Islet precursor cell (in vitro differentiated cells): ENCODE results near the gene PTCRA.
"Not testable (repeated sequence)": the region's sequence is repeated elsewhere in the genome, so short reads cannot be mapped to it uniquely, and the experiment has no call there.

Experiments
- DNase-seq: peaks from one replicate; pipeline ENCODE4 v3.0.0-alpha.2; 2018

Gene PTCRA

DNA sequence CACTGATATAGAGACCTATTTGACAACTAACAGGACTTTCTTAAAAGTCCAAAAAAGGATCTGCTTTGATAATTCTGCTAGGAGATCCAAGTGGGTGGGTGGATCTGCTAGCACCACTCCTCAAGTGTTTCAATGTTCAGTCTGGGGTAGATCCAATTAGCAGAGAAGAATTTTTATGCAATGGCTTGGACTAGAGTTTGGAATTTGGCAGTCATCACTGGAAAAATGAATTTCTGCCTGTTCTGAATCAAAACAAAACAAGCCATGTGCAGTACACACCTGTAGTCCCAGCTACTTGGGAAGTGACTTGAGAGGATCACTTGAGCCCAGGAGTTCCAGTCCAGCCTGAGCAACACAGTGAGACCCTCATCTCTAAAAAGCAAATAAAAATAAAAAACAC lies 32.1 kb downstream of the PTCRA start:
- no peak for DNase-seq

DNA sequence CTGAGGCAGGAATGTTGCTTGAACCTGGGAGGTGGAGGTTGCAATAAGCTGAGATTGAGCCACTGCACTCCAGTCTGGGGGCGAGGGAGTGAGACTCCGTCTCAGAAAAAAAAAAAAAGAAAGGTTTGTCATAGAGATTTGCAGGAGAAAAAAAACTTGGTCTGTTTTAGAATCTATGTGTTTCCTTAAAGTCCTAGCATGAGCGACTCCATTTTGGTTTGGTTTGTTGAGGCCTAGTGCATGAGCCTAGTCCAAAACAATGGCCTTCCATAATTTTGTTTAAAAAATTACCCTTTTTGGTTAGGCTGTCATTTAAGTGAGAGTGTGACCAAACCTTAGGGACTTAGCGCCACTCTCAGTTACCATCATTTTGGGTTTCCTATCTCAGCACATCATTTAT lies 36.5 kb downstream of the PTCRA start:
- DNase-seq: no peak

DNA sequence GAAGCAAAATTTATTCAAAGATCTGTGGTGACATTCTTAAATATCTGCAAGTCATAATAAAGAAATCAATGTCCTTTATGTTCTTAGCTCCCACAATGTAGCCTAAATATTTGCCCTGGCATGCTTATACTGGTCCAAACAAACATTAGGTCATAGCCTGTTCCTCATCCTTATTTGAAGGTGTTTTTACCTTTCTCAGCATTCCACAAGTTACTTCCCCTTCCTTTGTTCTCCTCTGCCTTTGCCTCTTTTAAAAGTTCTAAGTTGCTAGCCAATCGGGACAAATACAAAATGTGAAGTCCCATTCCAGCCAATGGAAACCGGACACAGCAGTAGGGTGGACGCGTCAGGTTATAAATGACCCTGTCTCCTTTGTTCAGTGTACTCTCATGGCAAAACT lies 38.6 kb downstream of the PTCRA start:
- DNase-seq: not testable (repeated sequence)

DNA sequence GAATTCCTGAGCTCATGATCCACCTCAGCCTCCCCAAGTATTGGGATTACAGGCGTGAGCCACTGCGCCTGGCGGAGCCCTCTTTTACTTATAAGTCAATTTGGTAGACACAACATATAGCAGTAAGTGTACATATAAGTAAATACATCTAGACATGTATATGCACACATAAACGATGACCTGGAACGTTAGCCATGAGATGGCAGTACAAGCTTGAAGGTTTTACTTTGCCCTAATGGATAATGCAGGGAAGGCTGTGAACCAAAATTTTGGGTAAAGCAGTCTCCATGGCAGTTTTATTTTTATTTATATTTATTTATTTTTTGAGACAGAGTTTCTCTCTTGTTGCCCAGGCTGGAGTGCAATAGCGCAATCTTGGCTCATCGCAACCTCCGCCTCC lies 42.3 kb downstream of the PTCRA start:
- no peak for DNase-seq

DNA sequence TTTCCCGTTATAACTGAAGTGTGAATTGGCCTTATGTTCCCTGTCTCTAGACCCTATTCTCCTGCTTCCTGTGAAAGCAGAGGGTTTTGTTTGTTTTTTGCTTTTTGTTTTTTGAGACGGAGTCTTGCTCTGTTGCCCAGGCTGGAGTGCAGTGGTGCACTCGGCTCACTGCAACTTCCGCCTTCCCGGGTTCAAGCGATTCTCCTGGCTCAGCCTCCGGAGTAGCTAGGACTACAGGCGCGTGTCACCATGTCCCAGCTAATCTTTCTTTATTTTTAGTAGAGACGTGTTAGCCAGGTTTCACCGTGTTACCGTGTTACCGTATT lies 44.0 kb downstream of the PTCRA start:
- DNase-seq: no peak

DNA sequence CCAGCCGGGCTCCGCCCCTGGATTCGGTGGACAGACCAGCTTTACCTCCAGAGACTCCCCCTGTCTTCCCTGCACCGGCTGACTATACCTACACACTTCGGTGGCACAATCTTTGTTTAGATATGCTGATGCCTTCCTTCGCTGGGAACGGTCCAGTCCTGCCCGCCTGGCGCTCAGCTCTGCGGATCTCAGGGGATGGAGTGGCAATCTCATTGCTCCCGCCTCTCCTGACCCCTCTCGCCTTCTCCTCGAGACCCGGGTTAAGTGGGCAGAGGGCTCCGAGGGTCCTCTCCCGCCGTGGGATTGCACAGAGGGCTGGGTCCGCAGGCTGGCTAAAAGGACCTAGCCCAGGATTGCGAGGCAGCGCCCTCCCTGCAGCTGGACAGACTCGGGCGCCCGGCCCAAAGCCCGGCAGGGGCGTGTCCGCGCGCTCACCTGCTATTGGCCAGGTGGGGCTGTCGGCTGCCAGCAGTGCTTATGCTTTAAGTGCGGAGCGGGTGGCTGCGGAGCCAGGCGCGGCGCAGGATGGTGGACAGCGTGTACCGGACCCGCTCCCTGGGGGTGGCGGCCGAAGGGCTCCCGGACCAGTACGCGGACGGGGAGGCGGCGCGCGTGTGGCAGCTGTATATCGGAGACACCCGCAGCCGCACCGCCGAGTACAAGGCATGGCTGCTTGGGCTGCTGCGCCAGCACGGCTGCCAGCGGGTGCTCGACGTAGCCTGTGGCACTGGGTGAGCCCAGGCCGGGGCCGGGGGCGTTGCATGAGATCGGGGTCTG lies 44.6 kb downstream of the PTCRA start, which contains the start of gene GNMT:
Gene GNMT (plus strand): TSS at position 512 of the 777 bp plus-strand sequence. CDS start 14 bp downstream, at position 526.
- DNase-seq: peak; percentile 91

DNA sequence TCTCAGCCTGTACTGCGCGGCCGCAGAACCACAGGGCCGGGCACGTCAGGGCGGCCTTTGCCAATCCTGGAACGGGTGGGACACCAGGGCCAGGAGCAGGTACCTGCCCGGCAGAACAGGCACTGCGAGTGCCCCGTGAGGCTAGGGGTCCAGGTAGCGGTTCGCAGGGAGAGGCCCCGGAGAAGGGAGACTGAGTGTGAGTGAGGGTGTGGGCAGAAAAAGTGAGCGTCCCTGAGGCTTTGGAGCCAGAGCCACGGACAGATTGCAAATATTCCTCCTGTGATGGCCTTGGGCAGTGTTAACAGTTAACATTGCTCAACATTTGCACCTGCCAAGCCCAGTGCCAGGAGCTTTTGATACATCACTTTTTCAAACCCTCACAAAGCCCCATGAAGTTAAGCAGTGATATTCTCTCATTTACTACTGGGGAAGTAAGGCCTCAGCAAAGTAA lies 45.2 kb downstream of the PTCRA start:
- DNase-seq: no peak

DNA sequence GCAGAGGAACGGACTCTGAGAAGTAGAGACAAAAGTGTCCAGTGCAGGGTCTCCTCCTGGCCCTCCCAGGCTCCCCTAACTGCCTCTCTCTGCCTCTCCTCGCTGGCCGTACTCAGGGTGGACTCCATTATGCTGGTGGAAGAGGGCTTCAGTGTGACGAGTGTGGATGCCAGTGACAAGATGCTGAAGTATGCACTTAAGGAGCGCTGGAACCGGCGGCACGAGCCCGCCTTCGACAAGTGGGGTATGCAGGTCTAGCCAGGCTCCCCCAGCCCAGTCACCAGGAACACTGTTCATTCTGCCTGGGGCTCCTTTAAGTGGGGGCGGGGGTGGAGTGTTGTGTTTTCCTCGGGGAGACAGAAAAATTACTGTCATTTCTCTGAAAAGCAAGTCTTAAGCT lies 46.2 kb downstream of the PTCRA start:
- no peak for DNase-seq

DNA sequence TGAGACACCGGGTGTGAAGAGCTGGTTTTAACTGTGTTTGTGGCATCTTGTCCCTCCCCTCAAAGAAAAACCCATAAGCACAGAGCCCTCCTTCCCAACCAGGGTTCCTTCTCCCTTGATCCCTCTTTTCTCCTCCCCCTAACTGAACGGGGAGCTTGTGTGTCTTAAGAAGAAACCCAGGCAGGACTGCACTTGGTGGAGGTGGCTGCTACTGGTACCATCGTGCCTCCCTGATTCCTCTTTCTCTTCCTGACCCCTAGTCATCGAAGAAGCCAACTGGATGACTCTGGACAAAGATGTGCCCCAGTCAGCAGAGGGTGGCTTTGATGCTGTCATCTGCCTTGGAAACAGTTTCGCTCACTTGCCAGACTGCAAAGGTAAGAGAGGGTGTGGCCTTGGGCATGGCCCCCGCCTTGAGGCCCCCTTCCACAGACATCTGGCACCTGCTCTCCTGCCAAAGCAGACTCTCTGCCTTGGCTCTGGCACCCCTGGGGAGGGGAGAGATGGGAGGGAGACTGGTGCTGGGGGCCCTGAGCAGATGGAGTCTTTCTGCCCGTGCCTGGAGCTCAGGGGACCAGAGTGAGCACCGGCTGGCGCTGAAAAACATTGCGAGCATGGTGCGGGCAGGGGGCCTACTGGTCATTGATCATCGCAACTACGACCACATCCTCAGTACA lies 46.8 kb downstream of the PTCRA start:
- no peak for DNase-seq

DNA sequence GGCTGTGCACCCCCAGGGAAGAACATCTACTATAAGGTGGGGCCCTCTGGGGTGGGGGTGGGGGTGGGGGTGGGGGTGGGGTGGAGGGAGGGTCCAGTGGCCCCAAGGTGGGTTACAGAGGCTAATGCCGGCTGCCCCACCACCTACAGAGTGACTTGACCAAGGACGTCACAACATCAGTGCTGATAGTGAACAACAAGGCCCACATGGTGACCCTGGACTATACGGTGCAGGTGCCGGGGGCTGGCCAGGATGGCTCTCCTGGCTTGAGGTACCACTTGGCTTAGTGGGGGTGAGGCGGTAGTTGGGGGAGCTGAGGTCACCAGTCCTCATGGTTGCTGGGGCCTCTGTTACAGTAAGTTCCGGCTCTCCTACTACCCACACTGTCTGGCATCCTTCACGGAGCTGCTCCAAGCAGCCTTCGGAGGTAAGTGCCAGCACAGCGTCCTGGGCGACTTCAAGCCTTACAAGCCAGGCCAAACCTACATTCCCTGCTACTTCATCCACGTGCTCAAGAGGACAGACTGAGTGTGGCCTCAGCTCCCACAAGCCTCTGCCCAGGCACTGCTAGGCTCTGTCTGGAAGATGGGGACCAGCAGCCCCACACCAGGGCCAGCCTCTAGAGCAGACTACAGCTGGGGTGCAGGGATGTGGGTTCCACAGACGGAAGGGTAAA lies 47.5 kb downstream of the PTCRA start:
- DNase-seq: no peak

DNA sequence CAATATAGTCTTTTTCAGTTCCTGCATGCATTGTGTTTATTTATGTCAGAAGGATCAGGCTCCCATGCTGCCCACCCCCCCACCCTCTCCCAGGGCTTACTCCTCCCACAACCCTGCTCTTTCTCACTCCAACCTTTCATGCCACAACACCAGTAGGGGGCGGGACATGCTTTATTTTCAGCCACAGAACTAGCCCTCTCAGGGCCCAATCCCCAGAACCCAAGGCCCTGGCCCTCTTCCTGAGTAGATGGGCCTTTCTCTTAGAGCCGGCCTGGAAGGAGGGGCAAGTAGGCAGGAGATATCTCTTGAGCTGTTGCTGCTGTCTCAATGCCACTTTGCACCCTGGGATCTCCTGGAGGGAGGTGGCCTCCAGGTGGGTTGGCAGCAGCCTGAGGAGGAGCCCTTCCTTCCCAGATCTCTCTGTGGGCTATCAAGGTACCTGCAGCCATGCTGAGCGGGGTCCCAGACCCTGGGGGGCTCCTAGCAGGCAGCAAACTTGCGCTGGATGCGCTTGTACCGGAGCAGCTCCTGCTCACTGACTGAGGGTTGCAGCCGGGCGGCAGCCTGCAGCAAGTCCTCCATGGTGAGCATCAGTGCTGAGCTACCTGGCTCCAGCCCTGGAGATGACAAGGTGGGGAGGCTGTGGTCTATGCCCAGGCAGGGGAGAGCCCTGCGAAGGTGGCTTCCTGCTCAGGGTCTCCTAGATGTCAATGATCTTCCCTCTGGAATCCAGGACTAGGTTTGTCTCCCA lies 48.2 kb downstream of the PTCRA start:
- DNase-seq: peak; percentile 90

DNA sequence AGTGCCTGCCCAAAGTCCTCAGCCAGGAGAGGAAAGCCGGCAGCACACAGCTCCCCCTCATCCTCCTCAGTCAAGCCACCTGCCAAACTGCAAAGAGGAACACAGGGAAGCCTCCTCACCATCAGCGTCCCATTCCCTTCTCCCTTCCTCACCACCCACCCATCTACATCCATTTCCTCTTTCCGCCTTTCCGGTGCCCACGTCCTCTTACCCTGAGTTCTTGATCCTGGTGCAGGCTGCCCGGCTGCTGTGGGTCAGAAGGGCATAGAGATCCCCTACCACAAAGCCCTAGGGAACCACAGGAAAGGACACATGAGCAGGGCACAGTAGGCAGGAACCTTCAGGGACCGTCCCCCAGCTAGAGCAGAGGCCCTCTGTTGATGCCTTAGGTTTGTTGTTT lies 50.7 kb downstream of the PTCRA start:
- DNase-seq: no peak

DNA sequence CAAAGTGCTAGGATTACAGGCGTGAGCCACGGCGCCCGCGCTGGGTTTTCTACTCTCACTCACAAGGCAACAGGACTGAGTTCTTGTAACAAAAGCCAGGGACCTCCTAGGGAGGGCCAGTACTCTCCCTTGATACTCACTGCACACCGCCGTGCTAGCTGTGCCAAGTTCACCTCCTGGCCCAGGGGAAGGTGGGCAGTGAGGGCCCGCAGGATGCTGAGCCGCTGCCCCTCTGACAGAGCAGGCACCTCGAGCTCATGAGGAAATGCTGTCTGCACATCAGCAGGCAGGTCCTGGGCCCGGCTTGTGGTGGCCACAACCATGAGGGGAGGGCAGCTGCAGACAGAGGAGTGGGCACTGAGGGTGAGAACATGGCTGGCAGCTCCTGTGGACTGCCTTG lies 51.4 kb downstream of the PTCRA start:
- DNase-seq: no peak

DNA sequence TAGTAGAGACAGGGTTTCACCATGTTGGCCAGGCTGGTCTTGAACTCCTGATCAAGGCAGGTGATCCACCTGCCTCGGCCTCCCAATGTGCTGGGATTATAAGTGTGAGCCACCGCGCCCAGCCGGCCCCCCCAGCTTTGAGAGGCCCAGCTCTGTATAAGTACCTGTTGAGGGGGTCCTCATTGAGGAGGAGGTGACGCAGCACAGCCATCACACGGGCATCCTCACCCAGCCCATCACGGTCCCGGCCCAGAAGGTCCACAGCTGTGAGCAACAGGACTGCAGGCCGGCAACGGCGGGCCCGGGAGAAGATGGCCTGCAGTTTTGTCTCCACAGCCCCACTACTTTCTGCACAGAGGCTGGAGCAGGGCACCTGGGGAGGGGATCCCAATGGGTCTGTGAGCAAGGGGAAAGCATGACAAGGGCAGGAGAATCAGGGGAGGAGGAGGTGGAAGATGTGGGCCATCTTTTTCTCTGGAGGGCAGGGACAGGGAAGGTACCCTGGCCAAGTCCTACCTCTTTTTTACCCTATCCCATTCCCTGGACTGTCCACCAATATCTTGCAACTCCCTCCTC lies 52.4 kb downstream of the PTCRA start:
- DNase-seq: no peak

DNA sequence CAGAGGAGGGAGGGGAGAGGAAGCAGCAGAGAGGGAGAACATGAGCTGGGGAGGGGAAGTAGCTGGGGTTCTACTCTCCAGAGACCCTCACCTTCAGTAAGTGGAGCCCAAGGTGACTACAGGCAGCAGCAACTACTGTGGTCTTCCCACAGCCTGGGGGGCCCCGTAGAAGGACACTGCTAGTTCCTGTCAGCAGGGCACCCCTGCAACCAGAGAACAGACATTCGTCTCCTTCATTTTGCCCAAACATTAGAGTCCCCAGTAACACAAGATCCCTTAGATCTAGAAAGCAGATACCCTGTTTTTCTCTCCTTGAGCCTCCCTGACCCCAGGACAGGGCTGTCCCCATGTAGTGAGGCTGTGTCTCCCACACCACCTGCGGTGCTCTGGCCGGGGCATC lies 52.9 kb downstream of the PTCRA start:
- DNase-seq: no peak

DNA sequence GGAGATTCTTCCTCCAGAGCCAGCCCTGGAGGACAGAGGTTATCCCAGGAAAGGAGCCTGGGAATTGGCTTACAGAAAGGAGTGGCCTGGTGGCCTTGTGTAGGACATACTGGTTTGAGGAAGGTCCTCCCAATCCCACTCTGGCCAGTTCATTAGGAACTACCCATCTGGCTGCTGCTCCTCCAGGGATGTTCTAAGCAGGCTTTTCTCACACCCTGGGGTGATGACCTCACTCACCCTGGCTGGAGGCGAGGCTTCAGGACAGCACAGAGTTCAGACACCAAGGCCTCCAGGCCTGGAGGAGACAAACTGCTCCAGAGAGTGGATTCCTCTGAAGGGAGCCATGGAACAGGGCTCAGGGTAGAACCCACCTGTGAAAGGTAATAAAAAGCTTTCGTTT lies 53.6 kb downstream of the PTCRA start:
- DNase-seq: no peak

DNA sequence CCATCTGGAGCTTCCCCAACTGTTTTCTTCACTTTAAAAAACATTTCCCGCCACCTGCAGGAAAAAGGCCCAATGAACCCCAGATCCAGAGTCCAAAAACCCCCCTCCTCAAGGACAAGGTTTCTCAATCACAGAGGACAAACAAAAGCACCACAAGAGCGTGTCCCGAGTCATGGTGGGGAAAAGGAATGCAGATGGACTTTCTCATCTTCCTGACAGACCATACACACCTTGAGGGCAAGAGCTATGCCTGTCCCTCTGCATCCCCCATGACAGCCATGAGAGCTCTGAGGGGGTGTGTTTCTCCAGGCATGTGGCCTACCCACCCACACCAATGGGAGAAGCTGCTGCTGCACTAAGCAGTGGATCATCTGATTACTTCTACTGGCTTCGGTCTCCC lies 54.1 kb downstream of the PTCRA start:
- DNase-seq: no peak

DNA sequence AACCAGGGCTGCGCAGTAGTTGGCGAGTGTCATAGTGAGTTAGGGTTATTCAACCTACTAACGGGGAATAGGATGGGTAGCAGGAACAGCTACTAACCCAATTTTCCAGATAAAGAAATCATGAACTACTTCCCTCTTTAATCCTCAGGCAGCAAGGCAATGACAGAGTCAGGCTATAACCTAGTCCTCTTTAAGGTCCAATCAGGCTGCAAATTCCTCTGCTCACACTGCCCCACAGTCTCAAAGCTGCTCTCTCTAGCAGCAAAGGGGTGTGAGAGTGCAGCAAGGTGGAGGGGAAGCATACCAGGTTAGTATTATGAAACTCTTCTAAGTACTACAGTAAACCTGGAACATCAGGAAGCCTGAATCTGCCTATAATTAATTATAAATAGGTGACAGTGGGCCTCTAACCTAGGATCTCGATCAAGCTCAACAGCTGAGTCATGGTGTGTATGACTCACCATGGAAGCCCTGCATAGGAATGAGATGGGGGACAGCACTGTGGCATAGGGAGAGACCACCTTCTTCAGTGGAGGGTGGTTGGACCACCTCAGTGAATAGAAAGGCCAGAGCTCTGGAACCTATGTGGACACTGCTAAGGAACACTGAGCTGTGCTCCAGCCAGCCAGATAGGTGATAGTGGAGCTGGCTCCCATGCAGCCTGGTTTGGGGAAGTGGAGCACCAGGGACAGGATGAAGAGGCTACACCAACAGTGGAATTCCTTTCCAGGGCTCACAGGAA lies 55.2 kb downstream of the PTCRA start:
- DNase-seq: peak; percentile 68

DNA sequence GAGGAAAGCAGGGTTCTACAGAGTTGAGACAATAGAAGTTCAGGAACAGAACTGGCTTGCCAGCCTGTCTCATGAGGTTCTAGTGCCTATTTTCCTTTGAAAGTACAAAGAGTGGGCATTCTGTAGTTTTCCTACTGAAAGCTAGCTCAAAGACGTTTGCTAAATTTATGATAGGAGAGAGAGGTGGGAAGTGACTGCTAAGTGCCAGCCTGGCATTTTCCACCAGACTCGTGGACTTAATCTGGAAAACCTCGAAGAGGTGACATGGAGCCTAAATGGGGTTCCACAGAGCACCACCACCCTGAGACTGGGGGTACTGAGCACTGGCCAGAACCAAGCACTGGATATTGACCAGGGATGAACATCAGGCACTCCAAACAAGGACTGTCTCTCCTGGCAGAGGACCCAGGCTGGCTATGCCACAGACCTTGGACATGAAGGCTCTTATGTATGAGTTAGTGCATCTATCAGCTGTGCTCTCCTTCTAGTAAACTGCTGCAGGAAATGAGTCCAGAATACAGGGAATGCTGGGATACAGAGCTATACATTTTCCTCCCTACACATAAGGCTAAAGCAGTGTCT lies 56.0 kb downstream of the PTCRA start:
- DNase-seq: no peak

DNA sequence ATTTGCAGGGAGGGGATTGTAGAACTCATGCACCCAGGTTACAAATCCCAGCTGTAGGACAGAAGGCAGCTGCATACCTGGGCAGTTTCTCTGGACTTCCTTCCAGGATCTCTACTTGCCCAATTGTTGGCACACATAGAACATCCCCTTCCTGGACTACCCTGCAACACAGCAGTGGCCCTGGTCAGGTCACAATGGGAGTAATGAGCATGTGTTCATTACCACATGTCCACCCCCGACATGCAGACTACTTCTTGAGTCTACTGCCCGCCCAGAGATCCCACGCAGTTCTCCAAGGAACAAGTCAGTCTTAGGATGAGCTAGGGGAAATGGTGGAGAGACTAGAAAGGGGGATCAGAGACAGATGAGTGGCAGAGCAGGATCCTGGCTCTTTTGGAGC lies 58.1 kb downstream of the PTCRA start:
- no peak for DNase-seq

DNA sequence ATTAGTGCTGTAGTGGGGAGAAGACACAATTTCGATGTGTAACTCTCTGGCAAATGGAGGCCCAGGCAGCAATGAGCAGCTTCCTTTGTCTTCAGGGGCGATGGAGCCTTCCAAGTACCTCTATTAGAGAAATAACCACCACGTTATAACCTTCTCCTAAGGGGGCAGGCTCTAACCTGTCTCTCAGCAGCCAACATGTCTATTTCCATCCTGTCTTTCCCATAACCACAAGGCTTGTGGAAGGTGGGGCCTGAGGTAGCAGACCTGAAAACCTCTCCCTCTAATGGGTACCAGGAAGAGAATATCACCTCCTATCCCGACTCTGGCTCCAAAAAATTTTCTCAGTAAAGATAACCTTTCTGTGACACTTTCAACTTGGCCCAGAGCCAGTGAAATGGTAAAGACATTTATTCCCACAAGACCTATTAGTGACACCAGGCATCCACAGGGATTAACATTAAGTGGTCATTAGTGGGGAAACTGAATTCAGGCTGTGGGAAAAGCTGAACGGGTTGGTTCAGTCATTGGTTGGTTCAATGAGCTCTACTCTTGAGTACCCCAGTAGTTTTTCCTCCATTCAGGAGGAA lies 59.2 kb downstream of the PTCRA start:
- no peak for DNase-seq
